HG03439 (cell line): ENCODE data around the gene KIF5C.

Source experiments
- ATAC-seq: cut with Tn5 transposase; IDR thresholded peaks from one replicate; pipeline ENCODE4 v1.9.1; 2021; ENCODE audit warnings: mild to moderate bottlenecking, moderate library complexity; ENCODE audit not compliant: unreplicated experiment

KIF5C gene

GRCh38 chr2:149038442-149039212 lies 163.6 kb downstream of the KIF5C start, which contains the start of gene LYPD6B:
LYPD6B (plus strand) TSS chr2:149038699; CDS start chr2:149130949, 92,250 bp downstream.
- ATAC-seq: peak; percentile 49

- ATAC-seq: no peak
Measured at GRCh38 chr2:149039213-149039724, 164.2 kb downstream of the KIF5C start.

- peak; percentile 52 for ATAC-seq
Measured at GRCh38 chr2:149040451-149040850, 165.4 kb downstream of the KIF5C start.

- ATAC-seq: no peak
Measured at GRCh38 chr2:149041482-149041881, 166.5 kb downstream of the KIF5C start.

GRCh38 chr2:149042881-149043280 lies 167.9 kb downstream of the KIF5C start:
- ATAC-seq: no peak

- no peak for ATAC-seq
Measured at GRCh38 chr2:149044500-149044899, 169.5 kb downstream of the KIF5C start.

GRCh38 chr2:149047118-149047517 lies 172.1 kb downstream of the KIF5C start:
- no peak for ATAC-seq

GRCh38 chr2:149049142-149049541 lies 174.1 kb downstream of the KIF5C start:
- no peak for ATAC-seq

GRCh38 chr2:149050188-149050587 lies 175.2 kb downstream of the KIF5C start:
- peak; percentile 92 for ATAC-seq

- ATAC-seq: no peak
Measured at GRCh38 chr2:149055751-149056150, 180.7 kb downstream of the KIF5C start.

- no peak for ATAC-seq
Measured at GRCh38 chr2:149056541-149057255, 181.7 kb downstream of the KIF5C start.

GRCh38 chr2:149057401-149057800 lies 182.4 kb downstream of the KIF5C start:
- ATAC-seq: no peak

- ATAC-seq: no peak
Measured at GRCh38 chr2:149058936-149059335, 183.9 kb downstream of the KIF5C start.

- no peak for ATAC-seq
Measured at GRCh38 chr2:149059822-149060221, 184.8 kb downstream of the KIF5C start.

GRCh38 chr2:149061133-149061745 lies 186.2 kb downstream of the KIF5C start:
- no peak for ATAC-seq

GRCh38 chr2:149062531-149062930 lies 187.5 kb downstream of the KIF5C start:
- ATAC-seq: no peak

GRCh38 chr2:149063177-149063576 lies 188.2 kb downstream of the KIF5C start:
- ATAC-seq: no peak

- ATAC-seq: no peak
Measured at GRCh38 chr2:149064365-149064841, 189.4 kb downstream of the KIF5C start.

- no peak for ATAC-seq
Measured at GRCh38 chr2:149064856-149065630, 190.0 kb downstream of the KIF5C start.

- no peak for ATAC-seq
Measured at GRCh38 chr2:149068225-149068995, 193.4 kb downstream of the KIF5C start.
